Endothelial cell of umbilical vein (primary cell): ENCODE data around the gene ADM2. TPM values are rescaled to one million over a fixed set of nuclear protein-coding genes. Genes with fewer than 3 reads are reported as not detected.

Source experiments
- BruUV-seq: library from RNA; stranded (reverse); fragments of 400-500 nt; replicated peaks from 2 replicates; lab custom pipeline; 2021; lab: Mats Ljungman, UMichigan
- CTCF ChIA-PET: fragments of 300-600, 350-600 bp; sonication (Branson Sonifier 250); formaldehyde crosslinking; loops from one replicate; lab custom pipeline; 2021; ENCODE audit warnings: antibody characterized with exemption, inconsistent platforms; lab: Charles Lee
- POLR2A ChIA-PET: fragments of 300-600, 350-600 bp; sonication (Branson Sonifier 250); formaldehyde crosslinking; loops from one replicate; lab custom pipeline; 2021; ENCODE audit warnings: antibody characterized with exemption, inconsistent platforms; lab: Charles Lee
- DNase-seq: peaks from one replicate; pipeline ENCODE4 v3.0.0-alpha.2; 2011; ENCODE audit warnings: low read depth, low spot score
- FAIRE-seq: peaks from 2 replicates; lab custom pipeline; 2011; peaks lifted over from hg19 to GRCh38; lab: Jason Lieb, UNC
- H2AFZ ChIP-seq: 2 replicates; pipeline ENCODE4 v1.6.0; 2012; ENCODE audit warnings: low read depth, low read length, control low read depth, inconsistent platforms
- H3K27ac ChIP-seq: 2 replicates; pipeline ENCODE4 v1.5.1; 2011; ENCODE audit warnings: low read depth, mild to moderate bottlenecking, control low read depth, low read length, moderate library complexity; ENCODE audit not compliant: insufficient read depth
- H3K27me3 ChIP-seq, 2 experiments: 2 replicates each; pipeline versions ENCODE4 v1.6.0 to v1.6.1; 2011; ENCODE audit warnings: low read length in 2 of 2, mixed read lengths in 1 of 2; ENCODE audit not compliant: control insufficient read depth in 2 of 2, insufficient read depth in 2 of 2
- H3K36me3 ChIP-seq, 2 experiments: 2 replicates in 1 of 2; 3 replicates in 1 of 2; pipeline ENCODE4 v1.5.1; 2011; ENCODE audit warnings: low read length in 2 of 2, mild to moderate bottlenecking in 1 of 2, moderate library complexity in 1 of 2; ENCODE audit not compliant: control insufficient read depth in 2 of 2, insufficient read depth in 2 of 2; ENCODE audit errors: extremely low read depth in 1 of 2
- H3K4me1 ChIP-seq: 3 replicates; pipeline ENCODE4 v1.5.1; 2011; ENCODE audit warnings: mild to moderate bottlenecking, low read length; ENCODE audit not compliant: control insufficient read depth, insufficient read depth; ENCODE audit errors: extremely low read depth
- H3K4me2 ChIP-seq: 2 replicates; pipeline ENCODE4 v1.6.1; 2011; ENCODE audit warnings: low read length, control low read depth, mixed read lengths; ENCODE audit not compliant: insufficient read depth
- H3K4me3 ChIP-seq, 3 experiments: fragments of 200-600 bp in 1 of 3; sonication (generic), shearing (Covaris generic) in 1 of 3; replicated peaks in 1 of 3; 2 replicates each; pipeline ENCODE4 v1.5.1; 2011 to 2016; ENCODE audit warnings: control low read depth in 3 of 3, low read length in 3 of 3, mild to moderate bottlenecking in 2 of 3, inconsistent platforms in 1 of 3, low read depth in 1 of 3, moderate library complexity in 1 of 3; ENCODE audit not compliant: insufficient read depth in 1 of 3
- H3K79me2 ChIP-seq: 2 replicates; pipeline ENCODE4 v1.6.0; 2012; ENCODE audit warnings: low read length, inconsistent platforms; ENCODE audit not compliant: control insufficient read depth, insufficient read depth
- H3K9ac ChIP-seq: replicated peaks from 2 replicates; pipeline ENCODE3; 2011; ENCODE audit warnings: low read length, control low read depth; ENCODE audit not compliant: insufficient read depth; ENCODE audit errors: extremely low read depth
- H3K9me1 ChIP-seq: replicated peaks from 3 replicates; pipeline ENCODE4 v1.6.0; 2011; ENCODE audit warnings: mild to moderate bottlenecking, low read length; ENCODE audit not compliant: control insufficient read depth, insufficient read depth; ENCODE audit errors: extremely low read depth
- H3K9me3 ChIP-seq: replicated peaks from 2 replicates; pipeline ENCODE4 v1.5.1; 2012; ENCODE audit warnings: low read length, inconsistent platforms; ENCODE audit not compliant: control insufficient read depth, insufficient read depth
- H4K20me1 ChIP-seq: replicated peaks from 2 replicates; pipeline ENCODE3; 2011; ENCODE audit warnings: mild to moderate bottlenecking, low read length; ENCODE audit not compliant: control insufficient read depth, insufficient read depth; ENCODE audit errors: extremely low read depth
- EZH2 ChIP-seq: IDR thresholded peaks from 2 replicates; pipeline ENCODE4 v1.6.1; 2012; ENCODE audit warnings: borderline replicate concordance, low read depth, mild to moderate bottlenecking, moderate library complexity, low read length, inconsistent platforms; ENCODE audit not compliant: severe bottlenecking
- FOS ChIP-seq: IDR thresholded peaks from 2 replicates; pipeline ENCODE4 v1.6.1; 2011; ENCODE audit warnings: mild to moderate bottlenecking, low read length, moderate library complexity, borderline replicate concordance; ENCODE audit not compliant: insufficient read depth
- GATA2 ChIP-seq: IDR thresholded peaks from 2 replicates; pipeline ENCODE4 v1.7.0; 2011; ENCODE audit warnings: low read depth, mild to moderate bottlenecking, moderate library complexity, mixed read lengths, low read length; ENCODE audit not compliant: insufficient read length, insufficient read depth
- JUN ChIP-seq: IDR thresholded peaks from 2 replicates; pipeline ENCODE4 v1.6.1; 2011; ENCODE audit warnings: borderline replicate concordance, low read depth; ENCODE audit not compliant: insufficient read length, insufficient read depth
- MAX ChIP-seq: IDR thresholded peaks from 2 replicates; pipeline ENCODE4 v1.6.1; 2011; ENCODE audit not compliant: insufficient read depth, insufficient read length
- MYC ChIP-seq: IDR thresholded peaks from one replicate; pipeline ENCODE4 v1.6.1; 2011; ENCODE audit warnings: mild to moderate bottlenecking, low read depth, low read length
- POLR2A ChIP-seq: IDR thresholded peaks from 2 replicates; pipeline ENCODE4 v1.6.1; 2012; ENCODE audit warnings: low read depth, mild to moderate bottlenecking, control low read depth, low read length
- POLR2AphosphoS5 ChIP-seq: IDR thresholded peaks from 2 replicates; pipeline ENCODE4 v1.6.1; 2012; ENCODE audit warnings: low read depth, mild to moderate bottlenecking, control low read depth, low read length, moderate library complexity; ENCODE audit not compliant: insufficient read depth
- dilution Hi-C: fragments of 300-500 bp; cut with MboI; formaldehyde crosslinking; loops from one replicate; pipeline ENCODE4 v1.15.0; 2019; ENCODE audit warnings: low sequenced_read_pairs; ENCODE audit not compliant: extremely low pct_ligation_motif_present
- intact Hi-C: fragments of 100-400 bp; cut with micrococcal nuclease; formaldehyde crosslinking; loops from one replicate; pipeline ENCODE4 v1.10.0; 2022
- polyA plus RNA-seq, 4 experiments: library from polyadenylated mRNA; depleted of rRNA in 3 of 4; stranded (reverse) in 3 of 4; unstranded in 1 of 4; fragments of >200 nt; gene quantifications; 2 replicates each; pipeline versions ENCODE4 v1.2.1 to v1.2.3, GENCODE V29; 2011 to 2012; ENCODE audit warnings: missing spikeins in 1 of 4
- total RNA-seq: library from RNA; stranded (reverse); gene quantifications from 2 replicates; pipeline ENCODE4 v1.2.3, GENCODE V29; 2021
- TF ChIP-seq, protein P1 (sequence below), 2 donors: IDR thresholded peaks; 1 replicate in 1 of 2; 2 replicates in 1 of 2; pipeline ENCODE4 v1.5.1; 2011; ENCODE audit warnings: low read length in 2 of 2, mild to moderate bottlenecking in 2 of 2, moderate library complexity in 2 of 2, control low read depth in 1 of 2, inconsistent platforms in 1 of 2, low read depth in 1 of 2; ENCODE audit not compliant: insufficient read depth in 1 of 2; ENCODE audit errors: extremely low read depth in 1 of 2

The ADM2 gene
- total and polyA plus RNA-seq, 2 donors (not counting 3 experiments of a cell fraction or from before 2014, with no cell fraction given), result 0.28 to 1.5 TPM

DNA sequence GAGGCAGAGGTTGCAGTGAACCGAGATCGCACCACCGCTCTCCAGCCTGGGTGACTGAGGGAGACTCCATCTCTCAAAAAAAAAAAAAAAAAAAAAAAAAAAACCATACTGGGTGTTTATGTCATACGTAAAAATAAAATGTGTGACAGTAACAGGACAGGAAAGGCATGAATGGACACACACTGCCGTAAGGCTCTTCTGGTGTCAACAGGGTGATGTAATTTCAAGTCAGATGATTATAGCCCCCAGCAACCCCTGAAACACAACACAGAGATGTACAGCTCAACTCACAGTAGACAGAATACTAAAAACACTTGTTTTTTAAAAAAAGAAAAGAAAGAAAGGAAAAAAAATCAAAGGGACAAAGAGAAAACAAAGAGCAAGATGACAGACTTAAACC, 28.7 kb upstream of the ADM2 start:
- H4K20me1 ChIP-seq, result no peaks in the 10 kb centered on the region
- H3K9me3 ChIP-seq, result no peaks in the 10 kb centered on the region
- FAIRE-seq (no peak), DNase-seq (no peak)
- no peaks in the 10 kb centered on the region for H3K4me1 ChIP-seq
- CTCF ChIA-PET, result interaction anchor here (0.8 to 1.6 kb wide), 3 partner anchors 9 to 73 kb away, joined by 3 read pairs; partner anchors contain the start of gene SCO2
- no peak overlapping the region for H2AFZ ChIP-seq
- intact Hi-C loops (no loop called here), dilution Hi-C loops (no loop called here)
- no peaks in the 10 kb centered on the region for H3K9me1 ChIP-seq
- H3K27me3 ChIP-seq, result no peaks in the 10 kb centered on the region
- POLR2A ChIA-PET, result no interaction called here
- no peak overlapping the region for H3K4me3 ChIP-seq
- no TSS peak for BruUV-seq
- H3K36me3 ChIP-seq, result peaks cover 6 to 31% of the 10 kb centered on the region in 2 experiments
- no peaks in the 10 kb centered on the region for H3K79me2 ChIP-seq
- no peak overlapping the region for H3K9ac ChIP-seq
- H3K4me2 ChIP-seq, result no peak overlapping the region
- TF ChIP-seq EZH2 (no peak), JUN (no peak), POLR2A (no peak), GATA2 (no peak), MYC (no peak), MAX (no peak), POLR2AphosphoS5 (no peak), FOS (no peak)
- TF ChIP-seq, protein P1, sequence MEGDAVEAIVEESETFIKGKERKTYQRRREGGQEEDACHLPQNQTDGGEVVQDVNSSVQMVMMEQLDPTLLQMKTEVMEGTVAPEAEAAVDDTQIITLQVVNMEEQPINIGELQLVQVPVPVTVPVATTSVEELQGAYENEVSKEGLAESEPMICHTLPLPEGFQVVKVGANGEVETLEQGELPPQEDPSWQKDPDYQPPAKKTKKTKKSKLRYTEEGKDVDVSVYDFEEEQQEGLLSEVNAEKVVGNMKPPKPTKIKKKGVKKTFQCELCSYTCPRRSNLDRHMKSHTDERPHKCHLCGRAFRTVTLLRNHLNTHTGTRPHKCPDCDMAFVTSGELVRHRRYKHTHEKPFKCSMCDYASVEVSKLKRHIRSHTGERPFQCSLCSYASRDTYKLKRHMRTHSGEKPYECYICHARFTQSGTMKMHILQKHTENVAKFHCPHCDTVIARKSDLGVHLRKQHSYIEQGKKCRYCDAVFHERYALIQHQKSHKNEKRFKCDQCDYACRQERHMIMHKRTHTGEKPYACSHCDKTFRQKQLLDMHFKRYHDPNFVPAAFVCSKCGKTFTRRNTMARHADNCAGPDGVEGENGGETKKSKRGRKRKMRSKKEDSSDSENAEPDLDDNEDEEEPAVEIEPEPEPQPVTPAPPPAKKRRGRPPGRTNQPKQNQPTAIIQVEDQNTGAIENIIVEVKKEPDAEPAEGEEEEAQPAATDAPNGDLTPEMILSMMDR (IDR thresholded peaks at IDR 0.05; ENCODE audit: extremely low read depth in 1 of 2, insufficient read depth in 1 of 2, low read depth in 1 of 2, low read length in 2 of 2), result no peak
- no peak overlapping the region for H3K27ac ChIP-seq
